ENCODE results near the gene ARID5B. TPM values are rescaled to one million over a fixed set of nuclear protein-coding genes. Genes with fewer than 3 reads are reported as not detected.

ARID5B gene
- total RNA-seq, 1 donor from 2014 or later: 36.9 TPM

DNA sequence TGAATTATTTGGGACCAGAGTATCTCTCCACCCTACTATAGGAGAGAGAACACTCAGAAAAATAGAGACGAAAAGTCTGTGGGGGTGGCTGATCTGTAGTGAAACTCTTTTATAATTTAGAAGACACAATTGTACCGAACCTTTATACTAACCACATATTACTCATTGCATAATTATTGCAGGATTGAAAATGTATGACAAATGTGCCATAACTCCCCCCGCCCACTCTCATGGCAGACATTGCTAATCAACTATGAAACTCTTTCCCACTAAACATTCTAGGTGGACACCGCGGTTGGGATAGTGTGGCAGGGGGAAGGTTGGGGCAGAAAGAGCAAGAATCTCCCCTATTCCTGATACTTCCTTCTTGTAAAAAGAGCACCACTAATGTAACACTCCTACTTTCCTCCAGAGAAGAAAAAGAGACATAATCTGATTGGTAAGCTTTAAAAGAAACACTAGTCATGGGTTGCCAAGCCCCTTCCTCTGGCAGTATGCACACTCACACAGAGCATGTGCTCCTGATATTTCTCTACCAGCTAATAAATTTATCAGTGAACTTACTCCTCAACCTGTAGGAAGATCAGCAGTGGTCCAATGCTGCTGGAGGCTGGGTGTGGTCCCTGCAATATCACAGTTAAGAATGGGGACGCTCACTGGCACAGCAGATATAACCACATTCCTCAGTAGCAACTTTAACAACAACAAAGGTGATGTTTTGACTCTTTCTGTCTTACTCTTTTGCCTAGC lies 18.7 kb upstream of the ARID5B start:
- H3K4me3 Mint-ChIP-seq: peak overlapping the region; percentile 43
- H3K9me3 Mint-ChIP-seq: peaks cover 24% of the 10 kb centered on the region
- H3K27me3 Mint-ChIP-seq: no peaks in the 10 kb centered on the region
- TF ChIP-seq CTCF (conservative IDR thresholded peaks at IDR 0.05): no peak
- peaks cover 21% of the 10 kb centered on the region for H3K4me1 Mint-ChIP-seq (ENCODE audit: unreplicated experiment)
- peak overlapping the region; percentile 86 for H3K27ac Mint-ChIP-seq
- no peaks in the 10 kb centered on the region for H3K36me3 Mint-ChIP-seq
- no peak for DNase-seq (ENCODE audit: extremely low spot score, unreplicated experiment)

GRCh38 chr10:61883371-61884025 lies 18.0 kb upstream of the ARID5B start:
- Mint-ChIP-seq H3K36me3 (no peaks in the 10 kb centered on the region), H3K27ac (peak overlapping the region; percentile 86), H3K4me1 (ENCODE audit: unreplicated experiment) (peaks cover 14% of the 10 kb centered on the region)

GRCh38 chr10:61887772-61888171 lies 13.7 kb upstream of the ARID5B start:
- Mint-ChIP-seq H3K9me3 (peaks cover 16% of the 10 kb centered on the region), H3K36me3 (no peaks in the 10 kb centered on the region), H3K27ac (no peak overlapping the region), H3K4me3 (no peak overlapping the region), H3K4me1 (ENCODE audit: unreplicated experiment) (peaks cover 2% of the 10 kb centered on the region), H3K27me3 (no peaks in the 10 kb centered on the region)
- no peak for TF ChIP-seq CTCF (conservative IDR thresholded peaks at IDR 0.05)
- DNase-seq (ENCODE audit: extremely low spot score, unreplicated experiment): no peak

More at GRCh38 chr10:61883371-61884025, 18.0 kb upstream of the ARID5B start:
- Mint-ChIP-seq H3K4me3 (no peak overlapping the region), H3K27me3 (no peaks in the 10 kb centered on the region), H3K9me3 (peaks cover 22% of the 10 kb centered on the region)
- DNase-seq (ENCODE audit: extremely low spot score, unreplicated experiment): no peak
- TF ChIP-seq CTCF (conservative IDR thresholded peaks at IDR 0.05): no peak

- Mint-ChIP-seq H3K4me3 (no peak overlapping the region), H3K27me3 (no peaks in the 10 kb centered on the region), H3K4me1 (ENCODE audit: unreplicated experiment) (no peaks in the 10 kb centered on the region), H3K27ac (no peak overlapping the region), H3K36me3 (no peaks in the 10 kb centered on the region), H3K9me3 (peaks cover 9% of the 10 kb centered on the region)
- TF ChIP-seq CTCF (conservative IDR thresholded peaks at IDR 0.05): no peak
- DNase-seq (ENCODE audit: extremely low spot score, unreplicated experiment): no peak
Measured at GRCh38 chr10:61888744-61889143, 12.8 kb upstream of the ARID5B start.

- DNase-seq (ENCODE audit: extremely low spot score, unreplicated experiment): no peak
- TF ChIP-seq CTCF (conservative IDR thresholded peaks at IDR 0.05): no peak
- no peaks in the 10 kb centered on the region for H3K9me3 Mint-ChIP-seq
Measured at GRCh38 chr10:61890430-61890829, 11.1 kb upstream of the ARID5B start.

More at GRCh38 chr10:61890430-61890829, 11.1 kb upstream of the ARID5B start:
- Mint-ChIP-seq H3K4me3 (no peak overlapping the region), H3K27me3 (no peaks in the 10 kb centered on the region), H3K36me3 (no peaks in the 10 kb centered on the region), H3K27ac (no peak overlapping the region), H3K4me1 (ENCODE audit: unreplicated experiment) (no peaks in the 10 kb centered on the region)
